AG04449 (cell line): ENCODE results near the gene NAP1L4.

Source experiments
- CTCF ChIA-PET: fragments of 350-600 bp; formaldehyde crosslinking; extraction: SDS; loops from one replicate; lab custom pipeline; 2021; ENCODE audit warnings: antibody characterized with exemption; lab: Yijun Ruan, JAX
- POLR2A ChIA-PET: fragments of 400-600, 350-600 bp; formaldehyde crosslinking; extraction: SDS; loops from one replicate; lab custom pipeline; 2020; ENCODE audit warnings: antibody characterized with exemption, inconsistent platforms; lab: Yijun Ruan, JAX
- DNase-seq: peaks from one replicate; pipeline ENCODE4 v3.0.0-alpha.2; 2010; ENCODE audit warnings: low read depth, low spot score
- H3K4me3 ChIP-seq: 2 replicates; pipeline ENCODE4 v1.5.1; 2011; ENCODE audit warnings: low read depth, mild to moderate bottlenecking, control low read depth, low read length
- CTCF ChIP-seq: IDR thresholded peaks from one replicate; pipeline ENCODE4 v1.5.1; 2011; ENCODE audit warnings: mild to moderate bottlenecking, moderate library complexity, low read length, control low read depth, inconsistent platforms; ENCODE audit not compliant: insufficient read depth; ENCODE audit errors: missing control alignments

NAP1L4 gene

GRCh38 chr11:2989551-2989950, 2.6 kb downstream of the NAP1L4 start:
- POLR2A ChIA-PET = no interaction called here
- CTCF ChIA-PET = interaction anchor here (1.3 to 2.6 kb wide), 8 partner anchors 10 to 458 kb away, joined by 4 to 15 read pairs (median 5); partner anchors contain the start of gene PHLDA2
- peak overlapping the region; percentile 89 for H3K4me3 ChIP-seq

GRCh38 chr11:2989006-2989405, 3.1 kb downstream of the NAP1L4 start:
- peak; percentile 10 for DNase-seq
- ChIA-PET CTCF (interaction anchor here (1.3 to 2.6 kb wide), 7 partner anchors 11 to 458 kb away, joined by 4 to 15 read pairs (median 5); partner anchors contain the start of gene PHLDA2), POLR2A (no interaction called here)
- H3K4me3 ChIP-seq = peak overlapping the region; percentile 25
- TF ChIP-seq CTCF = no peak

More at GRCh38 chr11:2989551-2989950, 2.6 kb downstream of the NAP1L4 start:
- no peak for TF ChIP-seq CTCF
- no peak for DNase-seq

- no peak overlapping the region for H3K4me3 ChIP-seq
- CTCF ChIA-PET = interaction anchor here (0.8 to 2.6 kb wide), 7 partner anchors 10 to 457 kb away, joined by 3 to 15 read pairs (median 5); partner anchors contain the start of gene PHLDA2
- TF ChIP-seq CTCF = no peak
- POLR2A ChIA-PET = no interaction called here
- DNase-seq = no peak
These were observed 4.0 kb downstream of the NAP1L4 start for GRCh38 chr11:2987881-2988861.

GRCh38 chr11:2983908-2984307, 8.2 kb downstream of the NAP1L4 start:
- H3K4me3 ChIP-seq = no peak overlapping the region
- ChIA-PET POLR2A (no interaction called here), CTCF (no interaction called here)
- no peak for TF ChIP-seq CTCF
- no peak for DNase-seq

GRCh38 chr11:2982214-2982613, 9.9 kb downstream of the NAP1L4 start:
- no peak overlapping the region for H3K4me3 ChIP-seq
- ChIA-PET POLR2A (no interaction called here), CTCF (interaction anchor here (1.0 to 2.7 kb wide), 4 partner anchors 8 to 109 kb away, joined by 3 to 8 read pairs (median 3); no protein-coding TSS in a partner anchor)
- no peak for TF ChIP-seq CTCF
- DNase-seq = no peak

- no peak for DNase-seq
- POLR2A ChIA-PET = no interaction called here
- CTCF ChIA-PET = interaction anchor here (1.3 to 2.7 kb wide), 3 partner anchors 9 to 110 kb away, joined by 3 to 8 read pairs (median 3); no protein-coding TSS in a partner anchor
- no peak overlapping the region for H3K4me3 ChIP-seq
- no peak for TF ChIP-seq CTCF
These were observed 11.0 kb downstream of the NAP1L4 start for GRCh38 chr11:2981130-2981529.
